Body of pancreas (tissue), 4 donors: Measurements from ENCODE around the gene CHAF1A. TPM values are rescaled to one million over a fixed set of nuclear protein-coding genes. Genes with fewer than 3 reads are reported as not detected.

Experiments
- ATAC-seq: fragments of 150-250 bp; one replicate; pipeline ENCODE4 v1.9.1; 2016
- DNase-seq, 4 donors: peaks; one replicate each; pipeline ENCODE4 v3.0.0-alpha.2; 2019
- H3K27ac ChIP-seq, 4 donors: fragments of 200-600 bp; sonication (generic); 1 replicate in 3 of 4; 2 replicates in 1 of 4; pipeline versions ENCODE4 v1.5.1 to v1.6.1; 2016 to 2019; ENCODE audit warnings: mild to moderate bottlenecking in 1 of 4, mixed read lengths in 1 of 4, moderate library complexity in 1 of 4
- H3K27me3 ChIP-seq, 2 donors: fragments of 200-600 bp; sonication (generic); one replicate each; pipeline ENCODE4 v1.6.0; 2016; ENCODE audit warnings: mild to moderate bottlenecking in 1 of 2
- H3K36me3 ChIP-seq, 2 donors: fragments of 200-600 bp; sonication (generic); replicated peaks in 1 of 2; 2 replicates each; pipeline ENCODE4 v1.5.1; 2016; ENCODE audit warnings: low read depth in 2 of 2; ENCODE audit not compliant: insufficient read depth in 1 of 2
- H3K4me1 ChIP-seq: fragments of 200-600 bp; sonication (generic); one replicate; pipeline ENCODE4 v1.6.0; 2016
- H3K4me3 ChIP-seq, 2 donors: fragments of 200-600 bp; sonication (generic); 1 replicate in 1 of 2; 2 replicates in 1 of 2; pipeline ENCODE4 v1.5.1; 2016 to 2019
- H3K9me3 ChIP-seq, 3 donors: fragments of 200-600 bp; sonication (generic); 1 replicate in 2 of 3; 2 replicates in 1 of 3; pipeline ENCODE4 v1.5.1; 2016
- POLR2A ChIP-seq, 3 donors: fragments of 450-650 bp; IDR thresholded peaks; one replicate each; pipeline ENCODE4 v1.6.1; 2016; ENCODE audit warnings: antibody characterized with exemption in 3 of 3, mild to moderate bottlenecking in 2 of 3
- WGBS, 2 donors: methylation state at CpG; one replicate each; pipeline ENCODE4 v1.1.5; 2017; 5-methylcytosine and 5-hydroxymethylcytosine counted together
- intact Hi-C: fragments of 100-400 bp; cut with DNase I; formaldehyde crosslinking; loops from one replicate; pipeline ENCODE4 v1.15.1; 2023
- total RNA-seq, 2 donors: library from RNA; depleted of rRNA; stranded (reverse); fragments of >200 nt; gene quantifications; one replicate each; pipeline ENCODE4 v1.1.0, GENCODE V29; 2016
- TF ChIP-seq, protein P1 (sequence below), 7 experiments: fragments of 450-650 bp in 4 of 7; fragments of 200-600 bp in 3 of 7; sonication (generic) in 3 of 7; IDR thresholded peaks; one replicate each; pipeline ENCODE4 v1.5.1; 2016 to 2019; ENCODE audit warnings: antibody characterized with exemption in 7 of 7

The CHAF1A gene
- total RNA-seq, 2 donors from 2014 or later: 3.4 to 6.3 TPM

DNA sequence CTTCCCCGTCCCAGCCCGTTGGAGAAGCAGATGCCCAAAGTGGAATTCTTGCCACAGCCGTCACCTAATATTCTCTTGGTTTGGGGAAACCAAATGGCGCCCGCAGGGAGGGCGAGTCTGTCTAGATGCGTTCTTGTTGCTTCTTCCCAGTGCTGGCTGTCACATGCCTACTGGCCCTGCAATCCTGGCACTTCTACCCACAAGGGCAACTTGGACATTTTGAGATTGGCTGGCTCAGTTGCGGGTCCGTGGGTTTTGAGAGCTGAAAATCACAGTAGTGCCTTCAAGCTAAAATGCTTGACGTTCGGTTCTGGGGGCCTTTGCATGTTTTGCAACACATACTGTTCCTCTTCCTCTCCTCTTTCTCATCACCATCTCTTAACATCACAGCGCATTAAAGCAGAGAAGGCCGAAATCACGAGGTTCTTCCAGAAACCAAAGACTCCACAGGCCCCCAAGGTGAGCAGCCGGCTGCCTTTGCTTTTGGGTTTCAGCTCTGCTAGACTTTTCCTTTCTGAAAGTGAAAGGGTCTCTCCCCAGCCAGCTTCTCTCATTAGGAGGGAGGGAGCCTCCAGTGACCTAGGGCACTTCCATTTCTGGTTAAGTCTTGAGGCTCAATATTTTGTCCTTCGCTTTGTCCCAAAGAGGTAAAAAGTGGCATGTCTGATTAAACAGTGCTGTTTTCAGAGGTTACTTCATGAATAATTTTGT lies 21.1 kb downstream of the CHAF1A start:
- intact Hi-C loops: no loop called here
- Histone ChIP-seq H3K27me3 (no peaks in the 10 kb centered on the region), H3K9me3 (no peaks in the 10 kb centered on the region), H3K27ac (no peak overlapping the region), H3K4me3 (no peak overlapping the region), H3K4me1 (no peaks in the 10 kb centered on the region), H3K36me3 (no peaks in the 10 kb centered on the region)
- no peak for TF ChIP-seq POLR2A (IDR thresholded peaks at IDR 0.05)
- TF ChIP-seq, protein P1, sequence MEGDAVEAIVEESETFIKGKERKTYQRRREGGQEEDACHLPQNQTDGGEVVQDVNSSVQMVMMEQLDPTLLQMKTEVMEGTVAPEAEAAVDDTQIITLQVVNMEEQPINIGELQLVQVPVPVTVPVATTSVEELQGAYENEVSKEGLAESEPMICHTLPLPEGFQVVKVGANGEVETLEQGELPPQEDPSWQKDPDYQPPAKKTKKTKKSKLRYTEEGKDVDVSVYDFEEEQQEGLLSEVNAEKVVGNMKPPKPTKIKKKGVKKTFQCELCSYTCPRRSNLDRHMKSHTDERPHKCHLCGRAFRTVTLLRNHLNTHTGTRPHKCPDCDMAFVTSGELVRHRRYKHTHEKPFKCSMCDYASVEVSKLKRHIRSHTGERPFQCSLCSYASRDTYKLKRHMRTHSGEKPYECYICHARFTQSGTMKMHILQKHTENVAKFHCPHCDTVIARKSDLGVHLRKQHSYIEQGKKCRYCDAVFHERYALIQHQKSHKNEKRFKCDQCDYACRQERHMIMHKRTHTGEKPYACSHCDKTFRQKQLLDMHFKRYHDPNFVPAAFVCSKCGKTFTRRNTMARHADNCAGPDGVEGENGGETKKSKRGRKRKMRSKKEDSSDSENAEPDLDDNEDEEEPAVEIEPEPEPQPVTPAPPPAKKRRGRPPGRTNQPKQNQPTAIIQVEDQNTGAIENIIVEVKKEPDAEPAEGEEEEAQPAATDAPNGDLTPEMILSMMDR (IDR thresholded peaks at IDR 0.05): no peak
- WGBS, 2 donors: 83 to 87% methylated on average over 16 of the region's 16 CpGs
- no peak for DNase-seq
- no peak for ATAC-seq

DNA sequence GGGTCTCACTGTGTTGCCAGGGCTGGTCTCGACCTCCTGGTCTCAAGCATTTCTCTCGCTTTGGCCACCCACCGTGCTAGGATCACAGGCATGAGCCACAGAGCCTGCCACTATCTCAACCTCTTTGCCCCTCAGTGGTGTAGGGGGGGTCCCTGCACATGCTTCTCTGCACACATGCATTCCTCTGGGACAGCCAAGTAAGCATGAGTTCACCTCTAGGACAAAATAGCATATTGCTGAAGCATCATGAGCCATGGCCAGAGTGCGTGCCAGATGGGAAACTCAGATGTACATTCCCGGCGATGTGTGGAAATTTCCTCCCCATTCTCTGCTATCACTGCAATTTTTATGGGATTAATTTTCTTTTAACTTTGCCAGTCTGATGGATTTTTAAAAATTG lies 23.1 kb downstream of the CHAF1A start:
- Histone ChIP-seq H3K36me3 (no peaks in the 10 kb centered on the region), H3K4me3 (no peak overlapping the region), H3K4me1 (no peaks in the 10 kb centered on the region), H3K27ac (no peak overlapping the region), H3K27me3 (no peaks in the 10 kb centered on the region), H3K9me3 (no peaks in the 10 kb centered on the region)
- intact Hi-C loops: no loop called here
- WGBS, 2 donors: 96 to 97% methylated on average over 6 of the region's 6 CpGs
- ATAC-seq (no peak), DNase-seq (no peak)
- no peak for TF ChIP-seq POLR2A (IDR thresholded peaks at IDR 0.05)
- TF ChIP-seq, protein P1 (IDR thresholded peaks at IDR 0.05): no peak

- Histone ChIP-seq H3K36me3 (no peaks in the 10 kb centered on the region), H3K4me1 (no peaks in the 10 kb centered on the region), H3K27ac (no peak overlapping the region), H3K9me3 (no peaks in the 10 kb centered on the region), H3K4me3 (no peak overlapping the region), H3K27me3 (no peaks in the 10 kb centered on the region)
- DNase-seq (no peak), ATAC-seq (no peak)
- 92 to 94% methylated on average over 20 of the region's 20 CpGs for WGBS, 2 donors
- intact Hi-C loops: no loop called here
- TF ChIP-seq POLR2A (IDR thresholded peaks at IDR 0.05): no peak
- TF ChIP-seq, protein P1 (IDR thresholded peaks at IDR 0.05): no peak
Observed at GRCh38 chr19:4428326-4428975, 26.0 kb downstream of the CHAF1A start.

DNA sequence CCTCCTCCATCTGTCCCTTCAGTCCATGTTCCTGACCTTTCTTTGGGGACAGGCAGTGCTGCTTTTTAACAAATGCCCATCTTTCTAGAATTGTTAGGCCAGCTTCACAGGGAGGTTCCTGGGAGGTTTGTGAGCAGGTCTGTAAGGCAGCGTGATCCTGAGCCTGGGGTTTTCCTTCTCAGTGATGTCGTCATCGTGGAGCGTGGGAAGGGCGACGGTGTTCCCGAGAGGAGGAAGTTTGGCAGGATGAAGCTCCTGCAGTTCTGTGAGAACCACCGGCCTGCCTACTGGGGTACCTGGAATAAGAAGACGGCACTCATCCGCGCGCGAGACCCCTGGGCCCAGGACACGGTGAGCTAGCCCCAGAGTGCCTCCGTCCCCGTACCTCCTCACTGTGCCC lies 26.8 kb downstream of the CHAF1A start:
- Histone ChIP-seq H3K4me1 (no peaks in the 10 kb centered on the region), H3K27ac (no peak overlapping the region), H3K4me3 (no peak overlapping the region), H3K27me3 (no peaks in the 10 kb centered on the region), H3K36me3 (no peaks in the 10 kb centered on the region), H3K9me3 (no peaks in the 10 kb centered on the region)
- DNase-seq (no peak), ATAC-seq (no peak)
- intact Hi-C loops: no loop called here
- TF ChIP-seq, protein P1 (IDR thresholded peaks at IDR 0.05): no peak
- no peak for TF ChIP-seq POLR2A (IDR thresholded peaks at IDR 0.05)
- WGBS, 2 donors: 93 to 97% methylated on average over 14 to 16 of the region's 16 CpGs
